GM23338 (cell line): ENCODE results near the gene ZG16B. TPM values are rescaled to one million over a fixed set of nuclear protein-coding genes. Genes with fewer than 3 reads are reported as not detected.
A peak's percentile ranks its signal among the peaks of the same experiment; 100 is the strongest.

ENCODE experiments used
- ATAC-seq: fragments of 200-7000 bp; cut with Tn5 transposase; 3 replicates; pipeline ENCODE4 v1.9.1; 2020
- DNase-seq: peaks from one replicate; pipeline ENCODE4 v3.0.0-alpha.2; 2015; ENCODE audit warnings: low spot score
- H2AFZ ChIP-seq: fragments of 200-600 bp; sonication (generic); 2 replicates; pipeline ENCODE4 v1.8.0; 2016; ENCODE audit warnings: antibody characterized with exemption, mild to moderate bottlenecking, moderate library complexity
- H3F3A ChIP-seq: fragments of 200-600 bp; sonication (generic); replicated peaks from 2 replicates; pipeline ENCODE4 v1.8.0; 2017; ENCODE audit warnings: antibody characterized with exemption, mixed run types, low read depth
- H3K27ac ChIP-seq: fragments of 200-600 bp; sonication (generic); 2 replicates; pipeline ENCODE4 v1.6.1; 2016; ENCODE audit warnings: low read depth
- H3K27me3 ChIP-seq: fragments of 200-600 bp; sonication (generic); 2 replicates; pipeline ENCODE4 v1.8.0; 2016; ENCODE audit warnings: mild to moderate bottlenecking, mixed run types, moderate library complexity; ENCODE audit not compliant: insufficient read depth
- H3K36me3 ChIP-seq: fragments of 200-600 bp; sonication (generic); 2 replicates; pipeline ENCODE4 v1.8.0; 2016; ENCODE audit warnings: mild to moderate bottlenecking; ENCODE audit not compliant: insufficient read depth
- H3K4me1 ChIP-seq: fragments of 200-600 bp; sonication (generic); 2 replicates; pipeline ENCODE4 v1.8.0; 2016; ENCODE audit warnings: mild to moderate bottlenecking, moderate library complexity; ENCODE audit not compliant: insufficient read depth
- H3K4me2 ChIP-seq: fragments of 200-600 bp; sonication (generic); 2 replicates; pipeline ENCODE4 v1.7.1; 2017; ENCODE audit warnings: mixed run types
- H3K4me3 ChIP-seq: fragments of 200-600 bp; sonication (generic); 2 replicates; pipeline ENCODE4 v1.6.1; 2016; ENCODE audit warnings: mixed run types
- H3K79me2 ChIP-seq: fragments of 200-600 bp; sonication (generic); replicated peaks from 2 replicates; pipeline ENCODE4 v1.8.0; 2017; ENCODE audit warnings: mild to moderate bottlenecking; ENCODE audit not compliant: insufficient read depth
- H3K9me2 ChIP-seq: fragments of 200-600 bp; sonication (generic); 2 replicates; pipeline ENCODE4 v1.8.0; 2017; ENCODE audit not compliant: insufficient read depth
- H4K20me1 ChIP-seq: fragments of 200-600 bp; sonication (generic); replicated peaks from 2 replicates; pipeline ENCODE4 v1.8.0; 2017; ENCODE audit warnings: mild to moderate bottlenecking; ENCODE audit not compliant: insufficient read depth
- H3K27ac Mint-ChIP-seq: 2 replicates; pipeline ENCODE4 v1.8.0; 2020; ENCODE audit warnings: inconsistent platforms, mild to moderate bottlenecking, moderate library complexity, mixed read lengths
- H3K27me3 Mint-ChIP-seq: 3 replicates; pipeline ENCODE4 v1.8.0; 2022; ENCODE audit warnings: low read depth, mild to moderate bottlenecking, moderate library complexity, mixed read lengths, inconsistent platforms; ENCODE audit not compliant: insufficient read depth, poor library complexity
- H3K36me3 Mint-ChIP-seq: 3 replicates; pipeline ENCODE4 v1.8.0; 2021; ENCODE audit warnings: low read depth, mild to moderate bottlenecking, inconsistent platforms, moderate library complexity, mixed read lengths
- H3K4me1 Mint-ChIP-seq: 3 replicates; pipeline ENCODE4 v1.8.0; 2020; ENCODE audit warnings: mild to moderate bottlenecking, inconsistent platforms, mixed read lengths
- H3K4me3 Mint-ChIP-seq: 3 replicates; pipeline ENCODE4 v1.8.0; 2021; ENCODE audit warnings: moderate library complexity, mild to moderate bottlenecking, inconsistent platforms, mixed read lengths
- H3K9me3 Mint-ChIP-seq: 3 replicates; pipeline ENCODE4 v1.8.0; 2020; ENCODE audit warnings: moderate library complexity, mild to moderate bottlenecking, inconsistent platforms, mixed read lengths
- ZNF462 ChIP-seq: fragments of 250-450 bp; sonication (Bioruptor Pico); IDR thresholded peaks from 2 replicates; pipeline ENCODE4 v1.5.0; 2020; ENCODE audit warnings: mild to moderate bottlenecking, moderate library complexity
- polyA plus RNA-seq: library from polyadenylated mRNA; unstranded; fragments of >200 nt; fragmentation: Nextera tagmentation; extraction: Ambion mirVana; gene quantifications from 2 replicates; pipeline ENCODE4 v1.2.1, GENCODE V29; 2016
- total RNA-seq: library from RNA; depleted of rRNA; stranded (reverse); fragments of >200 nt; shearing (Covaris generic); gene quantifications from 2 replicates; pipeline ENCODE4 v1.2.3, GENCODE V29; 2014
- TF ChIP-seq, protein P1 (sequence below), 2 experiments: fragments of 200-600 bp in 1 of 2; sonication (generic) in 1 of 2; conservative IDR thresholded peaks; 2 replicates each; pipeline versions ENCODE4 v1.5.1 to v1.6.1; 2016 to 2017; ENCODE audit warnings: antibody characterized with exemption in 2 of 2, low read depth in 2 of 2, mild to moderate bottlenecking in 2 of 2, moderate library complexity in 1 of 2

Gene ZG16B
- total and polyA plus RNA-seq, 2 experiments from 2014 or later, result not detected

DNA sequence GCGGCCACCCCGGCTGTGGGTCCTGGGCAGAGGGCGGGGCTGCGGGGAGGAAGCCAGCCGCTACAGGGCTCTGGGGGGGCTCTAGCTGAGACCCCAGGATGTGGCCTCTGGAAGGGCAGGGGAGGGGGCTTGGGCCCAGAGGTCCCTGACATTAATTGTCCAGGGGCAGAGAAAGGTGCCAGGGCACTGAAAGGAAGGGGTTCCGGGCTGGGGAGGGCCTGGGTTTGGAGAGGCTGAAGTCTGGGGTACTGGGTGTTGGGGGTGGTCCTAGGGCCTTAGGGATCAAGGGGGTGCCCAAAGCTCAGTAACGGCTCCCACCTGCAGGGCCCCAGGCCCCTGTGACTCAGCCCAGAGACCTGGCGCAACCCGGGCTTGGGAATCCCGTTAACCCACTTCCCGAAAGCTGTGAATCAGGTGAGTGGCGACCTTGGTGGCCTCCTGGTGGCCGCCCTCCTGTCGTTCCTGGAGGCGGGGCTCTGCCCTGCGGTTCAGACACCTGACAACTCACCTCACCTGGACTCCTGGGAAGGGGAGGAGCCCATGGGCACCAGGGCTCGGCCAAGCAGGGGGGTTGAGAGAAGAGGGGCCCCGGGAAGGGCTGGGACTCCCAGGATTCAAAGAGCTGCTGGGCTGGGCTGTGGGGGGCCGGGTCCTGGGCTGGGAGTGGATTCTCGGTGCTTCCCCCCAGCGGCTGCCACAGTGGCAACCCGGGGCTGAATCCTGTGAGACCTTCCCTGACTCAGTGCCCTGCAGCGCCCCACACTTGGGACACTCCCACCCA, 28.3 kb downstream of the ZG16B start:
- Mint-ChIP-seq H3K4me3 (peak overlapping the region; percentile 81), H3K27ac (no peak overlapping the region), H3K9me3 (peaks cover 25% of the 10 kb centered on the region), H3K4me1 (peaks cover 3% of the 10 kb centered on the region), H3K36me3 (peaks cover 13% of the 10 kb centered on the region), H3K27me3 (peaks cover 19% of the 10 kb centered on the region)
- Histone ChIP-seq H3K36me3 (no peaks in the 10 kb centered on the region), H3K9me2 (no peaks in the 10 kb centered on the region), H3K4me2 (peak overlapping the region; percentile 90), H4K20me1 (no peaks in the 10 kb centered on the region), H2AFZ (peak overlapping the region; percentile 94), H3K79me2 (no peaks in the 10 kb centered on the region), H3K27me3 (peaks cover 16% of the 10 kb centered on the region), H3K4me3 (peak overlapping the region; percentile 68), H3K27ac (no peak overlapping the region), H3F3A (no peaks in the 10 kb centered on the region), H3K4me1 (peaks cover 3% of the 10 kb centered on the region; the same call in 1 of the 2 replicates)
- ATAC-seq (peak; percentile 67), DNase-seq (peak; percentile 79)
- TF ChIP-seq ZNF462 (CRISPR knock-in tag), result no peak
- TF ChIP-seq, protein P1, sequence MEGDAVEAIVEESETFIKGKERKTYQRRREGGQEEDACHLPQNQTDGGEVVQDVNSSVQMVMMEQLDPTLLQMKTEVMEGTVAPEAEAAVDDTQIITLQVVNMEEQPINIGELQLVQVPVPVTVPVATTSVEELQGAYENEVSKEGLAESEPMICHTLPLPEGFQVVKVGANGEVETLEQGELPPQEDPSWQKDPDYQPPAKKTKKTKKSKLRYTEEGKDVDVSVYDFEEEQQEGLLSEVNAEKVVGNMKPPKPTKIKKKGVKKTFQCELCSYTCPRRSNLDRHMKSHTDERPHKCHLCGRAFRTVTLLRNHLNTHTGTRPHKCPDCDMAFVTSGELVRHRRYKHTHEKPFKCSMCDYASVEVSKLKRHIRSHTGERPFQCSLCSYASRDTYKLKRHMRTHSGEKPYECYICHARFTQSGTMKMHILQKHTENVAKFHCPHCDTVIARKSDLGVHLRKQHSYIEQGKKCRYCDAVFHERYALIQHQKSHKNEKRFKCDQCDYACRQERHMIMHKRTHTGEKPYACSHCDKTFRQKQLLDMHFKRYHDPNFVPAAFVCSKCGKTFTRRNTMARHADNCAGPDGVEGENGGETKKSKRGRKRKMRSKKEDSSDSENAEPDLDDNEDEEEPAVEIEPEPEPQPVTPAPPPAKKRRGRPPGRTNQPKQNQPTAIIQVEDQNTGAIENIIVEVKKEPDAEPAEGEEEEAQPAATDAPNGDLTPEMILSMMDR (conservative IDR thresholded peaks at IDR 0.05; ENCODE audit: low read depth in 2 of 2), result 0 out of 4 replicates have a peak, but pooled peaks of 1 of the 2 experiments have one; percentile 12
